ENCODE results near the gene HEPACAM. TPM values are rescaled to one million over a fixed set of nuclear protein-coding genes. Genes with fewer than 3 reads are reported as not detected.

Gene HEPACAM
- total RNA-seq, 6 experiments from 2014 or later = 0.31 TPM; not detected in 5

DNA sequence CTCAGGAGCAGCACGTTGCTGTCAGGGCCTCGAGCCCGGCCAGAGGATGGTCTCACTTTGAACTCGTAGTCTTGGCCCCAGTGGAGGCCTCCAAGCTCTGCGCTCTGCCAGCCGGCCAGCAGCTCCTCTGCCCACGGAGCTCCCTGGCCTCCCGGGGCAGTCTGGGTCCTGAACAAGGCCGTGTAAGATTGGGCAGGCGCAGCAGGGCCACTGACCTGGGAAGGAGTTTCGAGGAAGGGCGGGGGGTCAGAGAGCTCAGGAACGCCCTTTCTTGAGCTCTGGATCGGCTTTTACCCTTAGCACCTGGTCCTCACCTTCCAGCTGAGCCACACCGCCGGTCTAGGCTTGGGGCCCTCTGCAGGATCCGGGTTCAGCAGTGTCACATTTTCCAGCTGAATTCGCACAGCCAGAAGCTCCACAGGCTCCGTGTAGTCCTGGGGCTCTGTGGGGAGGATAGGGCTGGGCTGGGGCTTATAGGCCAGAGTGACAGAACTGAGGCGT is 40.3 kb downstream of the HEPACAM start:
- H3K27me3 Mint-ChIP-seq (ENCODE audit: insufficient read depth) = peaks cover 4% of the 10 kb centered on the region
- no peak overlapping the region for H3K27ac Mint-ChIP-seq

DNA sequence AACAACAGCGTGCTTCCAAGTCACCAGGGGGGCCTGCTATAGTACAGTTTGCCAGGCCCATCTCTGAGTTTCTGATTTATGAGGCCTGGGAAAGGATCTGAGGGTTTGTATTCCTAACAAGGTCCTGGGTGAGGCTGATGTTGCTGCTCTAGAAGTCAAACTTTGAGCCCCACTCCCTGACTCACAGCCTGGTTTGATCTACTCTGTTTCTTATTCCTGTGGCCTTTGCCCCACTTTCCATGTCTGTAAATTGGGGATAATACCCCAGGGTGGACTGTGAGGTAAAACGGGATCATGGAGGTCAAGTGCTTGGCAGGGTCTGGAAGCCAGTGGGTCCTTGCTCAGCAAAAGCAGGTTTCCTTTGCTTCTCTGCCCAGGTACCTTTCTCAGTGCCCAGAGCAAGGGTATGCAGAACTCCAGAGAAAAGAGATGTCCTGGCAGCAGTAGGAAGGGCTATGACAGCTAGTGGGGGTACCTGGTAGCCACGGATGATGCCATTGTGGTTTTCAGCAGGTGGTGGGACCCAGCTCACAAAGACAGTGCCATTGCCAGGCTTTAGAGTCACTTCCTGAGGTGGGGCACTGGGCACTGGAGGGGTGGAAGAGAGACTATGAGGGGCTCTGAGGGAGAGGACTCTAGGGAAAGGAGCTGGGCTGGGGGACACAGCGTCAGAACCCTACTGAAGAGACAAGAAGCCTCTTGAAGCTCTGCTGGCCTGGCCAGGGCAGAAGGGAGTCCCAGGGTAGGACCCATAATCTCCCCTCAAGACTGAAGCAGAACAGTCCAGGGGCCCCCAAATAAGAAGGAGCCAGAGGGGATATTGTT is 41.0 kb downstream of the HEPACAM start:
- Mint-ChIP-seq H3K9me3 (no peaks in the 10 kb centered on the region), H3K27ac (no peak overlapping the region), H3K36me3 (ENCODE audit: low read depth) (no peaks in the 10 kb centered on the region), H3K27me3 (ENCODE audit: insufficient read depth) (peaks cover 4% of the 10 kb centered on the region), H3K4me1 (ENCODE audit: low read depth) (peaks cover 47% of the 10 kb centered on the region), H3K4me3 (no peak overlapping the region)
- no peak for DNase-seq
- TF ChIP-seq, protein P1, sequence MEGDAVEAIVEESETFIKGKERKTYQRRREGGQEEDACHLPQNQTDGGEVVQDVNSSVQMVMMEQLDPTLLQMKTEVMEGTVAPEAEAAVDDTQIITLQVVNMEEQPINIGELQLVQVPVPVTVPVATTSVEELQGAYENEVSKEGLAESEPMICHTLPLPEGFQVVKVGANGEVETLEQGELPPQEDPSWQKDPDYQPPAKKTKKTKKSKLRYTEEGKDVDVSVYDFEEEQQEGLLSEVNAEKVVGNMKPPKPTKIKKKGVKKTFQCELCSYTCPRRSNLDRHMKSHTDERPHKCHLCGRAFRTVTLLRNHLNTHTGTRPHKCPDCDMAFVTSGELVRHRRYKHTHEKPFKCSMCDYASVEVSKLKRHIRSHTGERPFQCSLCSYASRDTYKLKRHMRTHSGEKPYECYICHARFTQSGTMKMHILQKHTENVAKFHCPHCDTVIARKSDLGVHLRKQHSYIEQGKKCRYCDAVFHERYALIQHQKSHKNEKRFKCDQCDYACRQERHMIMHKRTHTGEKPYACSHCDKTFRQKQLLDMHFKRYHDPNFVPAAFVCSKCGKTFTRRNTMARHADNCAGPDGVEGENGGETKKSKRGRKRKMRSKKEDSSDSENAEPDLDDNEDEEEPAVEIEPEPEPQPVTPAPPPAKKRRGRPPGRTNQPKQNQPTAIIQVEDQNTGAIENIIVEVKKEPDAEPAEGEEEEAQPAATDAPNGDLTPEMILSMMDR (IDR thresholded peaks at IDR 0.05) = no peak

More for the DNA sequence above, 40.3 kb downstream of the HEPACAM start:
- Mint-ChIP-seq H3K4me1 (ENCODE audit: low read depth) (peaks cover 54% of the 10 kb centered on the region), H3K9me3 (no peaks in the 10 kb centered on the region), H3K4me3 (no peak overlapping the region), H3K36me3 (ENCODE audit: low read depth) (no peaks in the 10 kb centered on the region)
- TF ChIP-seq, protein P1 (IDR thresholded peaks at IDR 0.05) = no peak
- no peak for DNase-seq

DNA sequence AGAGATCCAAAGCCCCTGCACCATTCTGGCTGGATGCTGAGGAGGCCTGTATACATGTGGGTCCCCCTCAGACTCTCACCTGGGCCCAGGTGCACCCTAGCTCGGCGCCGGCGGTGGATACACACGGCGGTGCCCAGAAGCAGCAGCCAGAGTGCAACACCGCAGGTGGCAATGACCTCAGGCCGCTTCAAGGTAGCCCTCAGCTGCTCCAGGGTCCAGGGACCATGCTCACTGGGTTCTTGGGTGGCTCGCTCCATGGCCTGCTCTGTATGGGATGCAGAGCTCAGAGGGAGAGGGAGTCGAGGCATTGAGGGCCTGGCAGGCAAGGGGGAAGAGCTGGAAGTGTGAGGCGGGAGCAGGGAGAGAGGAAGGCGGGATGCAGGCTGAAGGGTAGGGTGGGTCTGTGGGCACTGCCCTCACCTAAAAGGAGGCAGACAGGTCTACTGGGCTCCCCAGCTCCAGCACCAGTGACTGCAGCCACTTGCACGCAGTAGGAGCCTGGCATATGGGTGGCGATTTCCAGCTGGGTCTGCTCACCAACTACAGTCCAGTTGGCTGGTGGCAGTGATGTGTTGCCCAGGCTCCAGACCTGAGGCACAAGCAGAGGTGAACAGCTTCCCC is 42.0 kb downstream of the HEPACAM start:
- no peaks in the 10 kb centered on the region for H3K9me3 Mint-ChIP-seq

DNA sequence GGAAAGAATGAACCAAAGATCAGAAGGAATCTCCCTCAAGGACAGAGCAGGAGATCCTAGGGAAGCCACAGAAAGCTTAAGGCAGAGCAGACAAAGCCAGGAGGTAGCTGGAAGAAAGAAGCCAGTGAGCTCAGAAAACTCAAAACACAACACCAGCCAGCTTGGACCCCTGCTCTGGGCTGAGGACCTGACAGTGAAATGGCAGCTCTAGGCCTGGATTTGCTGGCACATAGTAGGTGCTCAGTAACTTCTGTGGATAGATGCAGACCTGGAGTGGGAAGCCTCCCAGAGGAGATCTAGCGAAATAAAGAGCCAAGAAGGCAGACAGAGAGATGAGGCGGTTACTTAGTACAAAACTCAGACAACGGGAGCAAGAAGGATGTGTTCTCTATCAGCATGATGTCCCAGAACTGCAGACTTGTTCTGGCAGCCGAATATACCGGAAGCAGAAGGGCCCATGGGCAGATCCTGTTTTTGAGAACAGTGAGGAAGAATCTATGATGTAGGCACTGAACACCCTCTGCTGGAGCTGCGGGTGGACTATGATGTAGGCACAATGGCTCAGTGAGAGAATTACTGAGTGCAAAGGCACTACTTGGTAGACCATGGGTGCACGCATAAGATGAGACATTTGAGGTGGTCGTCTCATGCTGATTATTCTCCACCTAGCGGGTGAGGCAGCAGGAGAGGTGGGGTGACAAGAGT is 42.9 kb downstream of the HEPACAM start:
- Mint-ChIP-seq H3K4me1 (ENCODE audit: low read depth) (peaks cover 28% of the 10 kb centered on the region), H3K4me3 (no peak overlapping the region), H3K27ac (no peak overlapping the region), H3K36me3 (ENCODE audit: low read depth) (no peaks in the 10 kb centered on the region), H3K9me3 (no peaks in the 10 kb centered on the region), H3K27me3 (ENCODE audit: insufficient read depth) (peaks cover 2% of the 10 kb centered on the region; the same call in 1 of the 2 replicates)
- no peak for DNase-seq
- TF ChIP-seq, protein P1 (IDR thresholded peaks at IDR 0.05) = no peak

More for the DNA sequence above, 42.0 kb downstream of the HEPACAM start:
- Mint-ChIP-seq H3K4me1 (ENCODE audit: low read depth) (peaks cover 38% of the 10 kb centered on the region), H3K36me3 (ENCODE audit: low read depth) (no peaks in the 10 kb centered on the region), H3K4me3 (no peak overlapping the region), H3K27ac (no peak overlapping the region), H3K27me3 (ENCODE audit: insufficient read depth) (peaks cover 2% of the 10 kb centered on the region)
- TF ChIP-seq, protein P1 (IDR thresholded peaks at IDR 0.05) = no peak
- no peak for DNase-seq

DNA sequence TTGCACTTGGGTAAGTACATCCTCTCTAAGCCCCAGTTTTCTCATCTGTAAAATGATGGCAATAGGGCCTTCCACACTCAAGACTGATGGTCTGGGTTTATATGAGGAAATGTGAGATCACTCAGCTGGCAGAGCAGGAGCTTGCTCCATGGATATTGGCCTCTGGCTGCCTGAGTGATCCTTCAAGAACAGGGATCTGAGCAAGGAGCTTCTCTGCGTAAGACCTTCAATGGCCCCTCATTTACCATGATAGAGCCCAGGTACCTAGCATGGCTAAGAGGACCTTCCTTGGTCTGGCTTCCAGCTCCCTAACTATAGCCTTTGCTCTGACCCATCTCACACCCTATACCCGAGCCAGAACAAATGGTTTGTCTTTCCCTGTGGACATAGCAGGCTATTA is 43.7 kb downstream of the HEPACAM start:
- peaks cover 2% of the 10 kb centered on the region; the same call in 1 of the 2 replicates for H3K27me3 Mint-ChIP-seq (ENCODE audit: insufficient read depth)
- H3K36me3 Mint-ChIP-seq (ENCODE audit: low read depth) = no peaks in the 10 kb centered on the region
- H3K9me3 Mint-ChIP-seq = no peaks in the 10 kb centered on the region
- no peak overlapping the region for H3K27ac Mint-ChIP-seq
- TF ChIP-seq, protein P1 (IDR thresholded peaks at IDR 0.05) = no peak
- no peak for DNase-seq
- H3K4me1 Mint-ChIP-seq (ENCODE audit: low read depth) = peaks cover 21% of the 10 kb centered on the region
- no peak overlapping the region for H3K4me3 Mint-ChIP-seq
